ENCODE data around the gene SMIM1.

SMIM1 gene

GRCh38 chr1:3746389-3746829 is 26.1 kb upstream of the SMIM1 start:
- TF ChIP-seq, protein P1, sequence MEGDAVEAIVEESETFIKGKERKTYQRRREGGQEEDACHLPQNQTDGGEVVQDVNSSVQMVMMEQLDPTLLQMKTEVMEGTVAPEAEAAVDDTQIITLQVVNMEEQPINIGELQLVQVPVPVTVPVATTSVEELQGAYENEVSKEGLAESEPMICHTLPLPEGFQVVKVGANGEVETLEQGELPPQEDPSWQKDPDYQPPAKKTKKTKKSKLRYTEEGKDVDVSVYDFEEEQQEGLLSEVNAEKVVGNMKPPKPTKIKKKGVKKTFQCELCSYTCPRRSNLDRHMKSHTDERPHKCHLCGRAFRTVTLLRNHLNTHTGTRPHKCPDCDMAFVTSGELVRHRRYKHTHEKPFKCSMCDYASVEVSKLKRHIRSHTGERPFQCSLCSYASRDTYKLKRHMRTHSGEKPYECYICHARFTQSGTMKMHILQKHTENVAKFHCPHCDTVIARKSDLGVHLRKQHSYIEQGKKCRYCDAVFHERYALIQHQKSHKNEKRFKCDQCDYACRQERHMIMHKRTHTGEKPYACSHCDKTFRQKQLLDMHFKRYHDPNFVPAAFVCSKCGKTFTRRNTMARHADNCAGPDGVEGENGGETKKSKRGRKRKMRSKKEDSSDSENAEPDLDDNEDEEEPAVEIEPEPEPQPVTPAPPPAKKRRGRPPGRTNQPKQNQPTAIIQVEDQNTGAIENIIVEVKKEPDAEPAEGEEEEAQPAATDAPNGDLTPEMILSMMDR (IDR thresholded peaks at IDR 0.05), result no peak

DNA sequence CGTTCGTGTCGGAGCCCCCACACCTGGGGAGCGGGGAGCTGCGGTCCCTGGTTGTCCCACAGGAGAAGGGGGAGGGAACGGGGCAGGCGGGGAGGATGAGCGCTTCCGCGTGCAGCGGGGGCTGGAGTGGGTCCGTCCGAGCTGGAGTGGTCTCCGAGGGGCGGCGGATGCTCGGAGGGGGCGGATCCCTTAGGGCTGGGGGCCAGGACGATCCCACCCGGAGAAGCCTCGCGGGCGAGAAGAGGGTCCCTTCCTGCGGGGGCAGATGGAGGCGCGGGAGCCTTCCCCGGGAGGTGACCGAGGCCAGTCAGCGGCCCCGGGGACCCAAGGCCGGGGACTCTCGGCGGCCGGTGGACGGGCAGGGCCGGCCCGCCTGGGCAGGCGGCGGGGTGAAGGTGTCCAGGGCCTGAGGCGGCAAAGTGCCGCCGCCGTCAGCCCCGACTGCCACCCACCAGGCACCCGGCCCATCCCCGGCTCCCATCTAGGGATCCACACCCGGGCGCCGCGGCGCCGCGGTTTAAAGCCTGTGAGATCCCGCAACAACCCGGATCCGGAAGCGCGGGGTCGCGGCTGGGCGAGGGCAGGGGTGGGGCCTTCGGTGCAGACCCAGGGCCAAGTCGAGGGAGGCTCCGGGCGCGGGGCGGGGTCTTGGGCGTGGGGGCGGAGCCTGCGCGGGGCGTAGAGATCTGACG is 25.6 kb upstream of the SMIM1 start:
- TF ChIP-seq, protein P1 (IDR thresholded peaks at IDR 0.05), result no peak

DNA sequence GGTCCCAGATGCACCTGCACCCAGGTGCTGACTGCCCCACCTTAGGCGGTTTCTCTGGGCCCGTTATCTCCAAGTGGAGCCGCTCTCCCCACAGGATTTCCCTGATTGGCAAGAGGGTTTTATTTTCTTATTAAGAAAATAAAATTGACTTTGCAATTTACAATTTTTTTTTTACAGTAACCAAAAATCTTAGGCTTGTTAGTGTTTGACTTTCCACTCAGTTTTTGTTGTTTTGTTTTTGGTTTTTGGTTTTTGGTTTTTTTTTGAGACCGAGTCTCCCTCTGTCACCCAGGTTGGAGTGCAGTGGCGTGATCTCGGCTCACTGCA is 25.1 kb upstream of the SMIM1 start:
- TF ChIP-seq, protein P1 (IDR thresholded peaks at IDR 0.05), result no peak

GRCh38 chr1:3747903-3748302 is 24.6 kb upstream of the SMIM1 start:
- TF ChIP-seq, protein P1 (IDR thresholded peaks at IDR 0.05), result no peak

DNA sequence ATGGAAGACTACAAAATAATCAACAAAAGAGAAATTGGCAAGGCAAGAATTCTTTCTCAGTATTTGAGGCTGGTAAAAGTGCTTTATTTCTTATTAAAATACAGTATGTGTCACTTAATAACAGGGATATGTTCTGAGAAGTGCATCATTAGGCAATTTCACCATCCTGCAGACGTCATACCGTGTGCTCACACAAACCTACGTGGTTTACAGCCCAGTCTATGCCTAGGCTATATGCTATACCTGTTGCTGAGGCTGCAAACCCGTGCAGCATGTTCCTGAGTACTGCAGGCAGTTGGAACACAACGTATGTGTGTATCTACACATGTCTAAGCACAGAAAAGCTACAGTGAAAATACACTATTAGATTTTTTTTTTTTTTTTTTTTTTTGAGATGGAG is 23.0 kb upstream of the SMIM1 start:
- TF ChIP-seq, protein P1 (IDR thresholded peaks at IDR 0.05), result no peak

DNA sequence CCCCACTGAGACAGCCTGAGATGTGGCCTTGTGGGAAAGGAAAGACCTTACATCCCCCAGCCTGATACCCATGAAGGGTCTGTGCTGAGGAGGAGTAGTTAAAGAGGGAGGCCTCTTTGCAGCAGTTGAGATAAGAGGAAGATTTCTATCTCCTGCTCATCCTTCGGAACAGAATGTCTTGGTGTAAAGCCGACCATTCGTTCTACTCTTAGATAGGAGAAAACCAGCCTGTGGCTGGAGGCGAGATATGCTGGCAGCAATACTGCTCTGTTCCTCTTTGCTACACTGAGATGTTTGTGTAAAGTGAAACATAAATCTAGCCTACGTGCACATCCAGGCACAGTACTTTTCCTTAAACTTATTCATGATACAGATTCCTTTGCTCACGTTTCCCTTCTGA is 21.8 kb upstream of the SMIM1 start:
- TF ChIP-seq, protein P1 (IDR thresholded peaks at IDR 0.05), result no peak

DNA sequence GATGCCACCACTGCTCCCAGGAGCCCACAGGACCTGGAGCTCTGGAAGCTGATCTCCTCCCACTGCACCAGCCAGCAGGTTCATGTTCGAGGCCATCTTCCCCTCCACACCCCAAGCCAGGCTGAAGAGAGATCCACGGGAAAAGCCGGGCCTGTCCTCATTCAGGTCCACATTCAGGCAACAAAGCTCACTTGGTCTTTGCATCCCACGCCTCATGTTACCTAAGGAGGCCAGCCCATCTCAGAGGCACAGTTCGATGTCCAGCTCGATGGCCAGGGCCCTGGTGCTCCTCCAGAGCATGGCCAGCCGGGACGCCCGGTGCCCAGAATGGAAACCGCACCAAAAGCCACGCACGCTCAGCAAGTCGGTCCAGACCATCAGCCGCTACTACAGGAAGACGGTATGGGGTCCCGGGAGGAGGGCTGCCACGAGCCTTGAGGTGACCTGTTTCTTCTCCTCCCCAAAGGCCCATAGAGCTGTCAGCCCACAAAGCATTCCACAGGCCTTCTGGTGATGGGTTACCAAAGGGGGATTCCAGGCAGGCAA is 20.1 kb upstream of the SMIM1 start, which contains the start of gene CCDC27:
CCDC27 (plus strand) TSS at position 51 of the 546 bp plus-strand sequence; CDS start at position 83, 32 bp downstream.
- TF ChIP-seq, protein P1 (IDR thresholded peaks at IDR 0.05), result no peak

All from LNCAP (cell line).